ENCODE measurements around the gene IRF7. TPM values are rescaled to one million over a fixed set of nuclear protein-coding genes. Genes with fewer than 3 reads are reported as not detected.
A peak's percentile ranks its signal among the peaks of the same experiment; 100 is the strongest.

IRF7 gene
- total RNA-seq, result 10 to 100 TPM; 11.3 to 39.6 (median 14.2) TPM

GRCh38 chr11:615504-616319 lies at the start of gene IRF7:
Gene IRF7 (minus strand): TSS chr11:615950. CDS start chr11:615364, 586 bp downstream.
- Histone ChIP-seq H3K9me3 (no peaks in the 10 kb centered on the region), H3K27me3 (no peaks in the 10 kb centered on the region), H3K4me3 (peak within 1 kb of the TSS; percentile 69 to 77 (median 70)), H3K4me1 (peaks cover 23 to 52% (median 41%) of the 10 kb centered on the region in 4 donors), H3K27ac (replicated peaks in 1 of 4) (peak within 1 kb of the TSS; percentile 87 to 96 (median 90)), H3K36me3 (peaks cover 25 to 62% (median 49%) of the 10 kb centered on the region in 4 donors)
- peak; percentile 99 for DNase-seq (ENCODE audit: extremely low spot score)
- 9% methylated on average over 32 of the region's 66 CpGs for WGBS
- intact Hi-C loops (cut with DNase I), result no loop called here
- TF ChIP-seq POLR2AphosphoS5 (IDR thresholded peaks at IDR 0.05) (peak; percentile 77 to 87), EP300 (IDR thresholded peaks at IDR 0.05) (peak; percentile 54), CTCF (IDR thresholded peaks at IDR 0.05) (no peak), POLR2A (IDR thresholded peaks at IDR 0.05; ENCODE audit: low read depth) (peak; percentile 53)

DNA sequence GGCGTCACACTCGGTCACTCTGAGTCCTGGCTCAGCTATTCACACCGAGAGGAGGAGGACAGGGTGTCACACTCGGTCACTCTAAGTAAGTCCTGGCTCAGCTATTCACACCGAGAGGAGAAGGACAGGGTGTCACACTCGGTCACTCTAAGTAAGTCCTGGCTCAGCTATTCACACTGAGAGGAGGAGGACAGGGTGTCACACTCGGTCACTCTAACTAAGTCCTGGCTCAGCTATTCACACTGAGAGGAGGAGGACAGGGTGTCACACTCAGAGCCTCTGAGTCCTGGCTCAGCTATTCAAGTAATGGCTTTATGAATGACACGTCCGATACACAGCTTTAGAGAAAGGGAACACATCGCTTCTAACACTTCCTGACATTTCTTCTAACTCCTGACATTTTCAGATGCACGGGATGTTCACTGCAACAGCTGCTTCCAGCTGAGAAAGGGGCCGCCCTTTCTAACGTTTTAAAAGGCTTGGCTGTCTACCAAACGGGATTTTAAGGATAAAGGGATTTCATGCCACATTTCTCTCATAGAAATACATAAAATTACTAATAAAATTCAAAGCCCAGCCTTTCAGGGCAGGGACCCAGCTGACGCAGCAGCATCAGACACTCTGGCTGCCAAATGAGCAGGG lies 49.4 kb upstream of the IRF7 start:
- Histone ChIP-seq H3K9me3 (no peaks in the 10 kb centered on the region), H3K36me3 (peaks cover 0 to 58% (median 34%) of the 10 kb centered on the region in 4 donors), H3K27ac (replicated peaks in 1 of 4) (peak overlapping the region; percentile 52 to 72 (median 60)), H3K27me3 (no peaks in the 10 kb centered on the region), H3K4me3 (no peak overlapping the region), H3K4me1 (peaks cover 0 to 21% (median 14%) of the 10 kb centered on the region in 4 donors)
- TF ChIP-seq POLR2AphosphoS5 (IDR thresholded peaks at IDR 0.05) (peak in 1 of 2 donors; percentile 35), CTCF (IDR thresholded peaks at IDR 0.05) (no peak)
- intact Hi-C loops (cut with DNase I), result no loop called here
- WGBS, result 67% methylated on average over 12 of the region's 15 CpGs
- DNase-seq (ENCODE audit: extremely low spot score), result no peak

DNA sequence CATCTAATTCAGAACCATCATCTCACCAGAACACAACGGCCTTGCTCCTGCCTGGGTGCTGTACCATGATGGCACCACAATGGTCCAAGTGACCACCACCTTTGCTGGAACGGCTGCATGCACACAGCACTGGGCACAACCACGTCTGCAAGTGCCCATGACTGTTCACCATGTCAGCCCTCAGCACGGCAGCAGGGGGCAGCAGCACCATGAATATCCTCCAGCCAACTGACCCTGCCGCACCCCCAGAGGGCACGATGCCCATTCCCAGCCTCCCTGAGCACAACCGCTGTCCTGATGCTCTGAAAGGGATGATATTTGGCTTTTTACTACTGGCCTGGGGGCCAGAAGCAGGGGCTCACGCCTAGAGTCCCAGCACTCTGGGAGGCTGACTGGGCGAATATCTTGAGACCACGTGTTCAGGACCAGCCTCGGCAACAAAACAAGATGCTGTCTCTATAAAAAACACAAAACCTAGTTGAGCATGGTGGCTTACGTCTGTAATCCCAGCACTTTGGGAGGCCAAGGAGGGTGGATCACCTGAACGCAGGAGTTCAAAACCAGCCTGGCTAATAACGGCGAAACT lies 47.0 kb upstream of the IRF7 start:
- DNase-seq (ENCODE audit: extremely low spot score), result no peak
- Histone ChIP-seq H3K9me3 (no peaks in the 10 kb centered on the region), H3K27ac (replicated peaks in 1 of 4) (no peak overlapping the region), H3K27me3 (no peaks in the 10 kb centered on the region), H3K4me3 (no peak overlapping the region), H3K4me1 (peaks cover 0 to 21% (median 14%) of the 10 kb centered on the region in 4 donors), H3K36me3 (peaks cover 8 to 80% (median 52%) of the 10 kb centered on the region in 4 donors)
- intact Hi-C loops (cut with DNase I), result loop anchor here (2.0 kb wide), 1 partner anchor 66 kb away; no protein-coding TSS in a partner anchor
- WGBS, result 64% methylated on average over 12 of the region's 15 CpGs
- no peak for TF ChIP-seq EP300 (IDR thresholded peaks at IDR 0.05)
- no peak for TF ChIP-seq POLR2A (IDR thresholded peaks at IDR 0.05; ENCODE audit: low read depth)
- TF ChIP-seq POLR2AphosphoS5 (IDR thresholded peaks at IDR 0.05), result peak; percentile 18 to 33
- peak; percentile 64 to 79 (median 77) for TF ChIP-seq CTCF (IDR thresholded peaks at IDR 0.05)

DNA sequence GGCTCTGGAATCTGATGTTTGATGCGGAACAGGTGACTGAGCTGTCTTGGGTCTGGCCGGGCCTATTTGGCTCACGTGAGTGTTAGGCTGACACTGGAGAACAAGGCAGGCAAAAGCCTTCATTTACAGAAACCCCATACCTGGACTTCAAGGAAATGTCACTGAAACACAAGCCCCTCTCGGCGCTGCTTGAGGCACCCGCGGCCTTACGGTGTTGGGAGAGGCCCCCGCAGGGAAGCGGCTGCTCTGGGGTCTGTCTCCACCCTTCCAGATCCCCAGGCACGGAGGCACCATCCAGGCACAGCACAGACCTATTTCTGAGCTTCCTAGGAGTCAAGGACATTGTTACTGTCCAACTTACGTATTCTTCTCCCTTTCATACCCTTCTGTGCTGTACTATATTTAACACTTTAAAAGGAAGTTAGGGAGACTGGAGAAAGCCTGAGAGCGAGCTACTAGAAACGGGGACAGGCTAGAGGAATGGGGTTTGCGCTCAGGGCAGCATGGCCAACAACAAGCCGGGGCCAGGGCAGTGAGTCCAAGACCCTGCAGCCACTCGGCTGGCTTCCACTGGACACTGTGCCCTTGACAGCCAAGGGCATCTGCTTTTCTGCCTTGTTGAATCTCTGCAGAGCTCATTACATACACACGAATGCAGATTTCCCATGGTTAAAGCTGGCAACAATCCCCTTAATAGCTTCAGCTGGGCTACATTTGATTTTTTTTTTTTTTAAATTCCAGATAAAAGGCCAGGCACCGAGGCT lies 45.1 kb upstream of the IRF7 start:
- TF ChIP-seq CTCF (IDR thresholded peaks at IDR 0.05) (no peak), POLR2A (IDR thresholded peaks at IDR 0.05; ENCODE audit: low read depth) (no peak), POLR2AphosphoS5 (IDR thresholded peaks at IDR 0.05) (no peak), EP300 (IDR thresholded peaks at IDR 0.05) (no peak)
- 85% methylated on average over 19 of the region's 19 CpGs for WGBS
- Histone ChIP-seq H3K27me3 (no peaks in the 10 kb centered on the region), H3K4me1 (peaks cover 0 to 14% (median 9%) of the 10 kb centered on the region in 4 donors), H3K27ac (replicated peaks in 1 of 4) (no peak overlapping the region), H3K36me3 (peaks cover 16 to 74% (median 62%) of the 10 kb centered on the region in 4 donors), H3K4me3 (no peak overlapping the region), H3K9me3 (no peaks in the 10 kb centered on the region)
- intact Hi-C loops (cut with DNase I), result no loop called here
- no peak for DNase-seq (ENCODE audit: extremely low spot score)

Measured in esophagus muscularis mucosa (tissue), 4 donors.